GM23248 (cell line): Measurements from ENCODE around the gene PALMD.

Experiments
- EZH2 ChIP-seq: fragments of 200-600 bp; sonication (generic); IDR thresholded peaks from 2 replicates; pipeline ENCODE4 v1.6.1; 2018; ENCODE audit warnings: antibody characterized with exemption, mild to moderate bottlenecking; ENCODE audit not compliant: insufficient read depth, poor library complexity, severe bottlenecking
- EZH2phosphoT487 ChIP-seq: fragments of 200-600 bp; sonication (generic); IDR thresholded peaks from 2 replicates; pipeline ENCODE4 v1.6.1; 2018; ENCODE audit warnings: antibody characterized with exemption, moderate library complexity, mild to moderate bottlenecking, low read depth; ENCODE audit not compliant: insufficient read depth

GRCh38 chr1:99704356-99704816 lies 58.5 kb downstream of the PALMD start:
- TF ChIP-seq EZH2phosphoT487 (no peak), EZH2 (no peak)
